ENCODE data around the gene HSF4. TPM values are rescaled to one million over a fixed set of nuclear protein-coding genes. Genes with fewer than 3 reads are reported as not detected.

The HSF4 gene
- total and polyA plus RNA-seq, 3 experiments from 2014 or later, result 11.6 to 13.3 TPM; not detected in 1

GRCh38 chr16:67190041-67190440 is 25.5 kb downstream of the HSF4 start, which contains the start of gene EXOC3L1:
Gene EXOC3L1, minus strand, starts transcription at chr16:67190136. Its CDS starts 460 bp downstream, at chr16:67189676.
- no peak for DNase-seq
- H3K36me3 ChIP-seq (ENCODE audit: insufficient read depth, low read length), result peaks cover 9% of the 10 kb centered on the region
- H3K4me3 ChIP-seq (ENCODE audit: low read length), result no peak within 1 kb of the TSS
- POLR2A ChIA-PET, result no interaction called here
- peak within 1 kb of the TSS in 1 of 7 donors; percentile 13 for H3K4me3 Mint-ChIP-seq
- peaks cover 34% of the 10 kb centered on the region for H3K4me1 ChIP-seq (ENCODE audit: insufficient read depth, low read length)
- no peaks in the 10 kb centered on the region for H3K9me3 ChIP-seq (ENCODE audit: low read length)
- no peak within 1 kb of the TSS for H3K27ac ChIP-seq (ENCODE audit: low read depth, low read length)
- H3K27me3 Mint-ChIP-seq, result peaks cover 0 to 4% of the 10 kb centered on the region in 2 donors
- CTCF ChIA-PET, result interaction anchor here (1.3 to 11.3 kb wide), 2 partner anchors 31 to 172 kb away, joined by 4 to 205 read pairs; partner anchors contain the start of genes B3GNT9, FBXL8, HSF4 and TRADD
- peaks cover 32 to 46% (median 41%) of the 10 kb centered on the region in 3 donors for H3K4me1 Mint-ChIP-seq
- no peaks in the 10 kb centered on the region for H3K9me3 Mint-ChIP-seq
- no peaks in the 10 kb centered on the region for H3K27me3 ChIP-seq (ENCODE audit: insufficient read depth, low read length, poor library complexity, severe bottlenecking)
- H3K27ac Mint-ChIP-seq, result peak within 1 kb of the TSS in 1 of 8 donors; percentile 77
- peaks cover 0 to 24% (median 0%) of the 10 kb centered on the region in 3 donors for H3K36me3 Mint-ChIP-seq

GRCh38 chr16:67190448-67191399 is 26.2 kb downstream of the HSF4 start:
- Histone ChIP-seq H3K36me3 (ENCODE audit: insufficient read depth, low read length) (peaks cover 15% of the 10 kb centered on the region), H3K4me1 (ENCODE audit: insufficient read depth, low read length) (peaks cover 27% of the 10 kb centered on the region), H3K9me3 (ENCODE audit: low read length) (no peaks in the 10 kb centered on the region), H3K27me3 (ENCODE audit: insufficient read depth, low read length, poor library complexity, severe bottlenecking) (no peaks in the 10 kb centered on the region), H3K27ac (ENCODE audit: low read depth, low read length) (no peak overlapping the region), H3K4me3 (ENCODE audit: low read length) (no peak overlapping the region)
- no peak for DNase-seq
- ChIA-PET CTCF (interaction anchor here (1.3 to 11.3 kb wide), 2 partner anchors 32 to 173 kb away, joined by 4 to 205 read pairs; partner anchors contain the start of genes B3GNT9, FBXL8, HSF4 and TRADD), POLR2A (no interaction called here)
- Mint-ChIP-seq H3K4me3 (peak overlapping the region in 5 of 7 donors; percentile 13 to 95 (median 91)), H3K27ac (peak overlapping the region in 1 of 8 donors; percentile 79), H3K27me3 (no peaks in the 10 kb centered on the region), H3K9me3 (no peaks in the 10 kb centered on the region), H3K4me1 (peaks cover 25 to 46% (median 41%) of the 10 kb centered on the region in 3 donors), H3K36me3 (peaks cover 0 to 31% (median 2%) of the 10 kb centered on the region in 3 donors)

GRCh38 chr16:67191411-67191994 is 27.0 kb downstream of the HSF4 start:
- H3K36me3 Mint-ChIP-seq, result peaks cover 4 to 39% (median 7%) of the 10 kb centered on the region in 3 donors
- ChIA-PET POLR2A (no interaction called here), CTCF (interaction anchor here (1.3 to 11.3 kb wide), 2 partner anchors 33 to 174 kb away, joined by 4 to 205 read pairs; partner anchors contain the start of genes B3GNT9, FBXL8, HSF4 and TRADD)
- H3K4me1 Mint-ChIP-seq, result peaks cover 30 to 50% (median 48%) of the 10 kb centered on the region in 3 donors
- H3K4me3 Mint-ChIP-seq, result peak overlapping the region; percentile 84 to 95 (median 91)
- peak overlapping the region; percentile 78 to 94 (median 90) for H3K27ac Mint-ChIP-seq
- no peaks in the 10 kb centered on the region for H3K9me3 Mint-ChIP-seq
- Histone ChIP-seq H3K9me3 (ENCODE audit: low read length) (no peaks in the 10 kb centered on the region), H3K27me3 (ENCODE audit: insufficient read depth, low read length, poor library complexity, severe bottlenecking) (no peaks in the 10 kb centered on the region), H3K4me3 (ENCODE audit: low read length) (peak overlapping the region; percentile 84), H3K27ac (ENCODE audit: low read depth, low read length) (no peak overlapping the region), H3K36me3 (ENCODE audit: insufficient read depth, low read length) (peaks cover 23% of the 10 kb centered on the region), H3K4me1 (ENCODE audit: insufficient read depth, low read length) (peaks cover 24% of the 10 kb centered on the region)
- no peak for DNase-seq
- no peaks in the 10 kb centered on the region for H3K27me3 Mint-ChIP-seq

- Histone ChIP-seq H3K27ac (ENCODE audit: low read depth, low read length) (peak within 1 kb of the TSS; percentile 81), H3K4me1 (ENCODE audit: insufficient read depth, low read length) (peaks cover 24% of the 10 kb centered on the region), H3K36me3 (ENCODE audit: insufficient read depth, low read length) (peaks cover 30% of the 10 kb centered on the region), H3K4me3 (ENCODE audit: low read length) (peak within 1 kb of the TSS; percentile 84), H3K9me3 (ENCODE audit: low read length) (no peaks in the 10 kb centered on the region), H3K27me3 (ENCODE audit: insufficient read depth, low read length, poor library complexity, severe bottlenecking) (no peaks in the 10 kb centered on the region)
- Mint-ChIP-seq H3K4me3 (peak within 1 kb of the TSS; percentile 84 to 95 (median 91)), H3K36me3 (peaks cover 8 to 45% (median 11%) of the 10 kb centered on the region in 3 donors), H3K27ac (peak within 1 kb of the TSS; percentile 79 to 98 (median 94)), H3K27me3 (no peaks in the 10 kb centered on the region), H3K4me1 (peaks cover 34 to 56% (median 52%) of the 10 kb centered on the region in 3 donors), H3K9me3 (no peaks in the 10 kb centered on the region)
- ChIA-PET CTCF (interaction anchor here (0.6 to 1.7 kb wide), 5 partner anchors 29 to 174 kb away, joined by 3 to 8 read pairs (median 3); partner anchors contain the start of gene SLC9A5), POLR2A (interaction anchor here (1.3 to 1.5 kb wide), 2 partner anchors 52 to 164 kb away, joined by 4 to 9 read pairs; no protein-coding TSS in a partner anchor)
- peak; percentile 78 to 90 (median 81) for DNase-seq
Observed at GRCh38 chr16:67191995-67192681, 27.6 kb downstream of the HSF4 start, which contains the start of gene E2F4. Gene E2F4, plus strand, starts transcription at chr16:67192155. Its CDS starts 73 bp downstream, at chr16:67192228.

- DNase-seq, result no peak
- H3K36me3 Mint-ChIP-seq, result peaks cover 8 to 53% (median 11%) of the 10 kb centered on the region in 3 donors
- Histone ChIP-seq H3K36me3 (ENCODE audit: insufficient read depth, low read length) (peaks cover 37% of the 10 kb centered on the region), H3K4me1 (ENCODE audit: insufficient read depth, low read length) (peaks cover 24% of the 10 kb centered on the region), H3K4me3 (ENCODE audit: low read length) (peak overlapping the region; percentile 84), H3K27ac (ENCODE audit: low read depth, low read length) (peak overlapping the region; percentile 81), H3K27me3 (ENCODE audit: insufficient read depth, low read length, poor library complexity, severe bottlenecking) (no peaks in the 10 kb centered on the region), H3K9me3 (ENCODE audit: low read length) (no peaks in the 10 kb centered on the region)
- no peaks in the 10 kb centered on the region for H3K9me3 Mint-ChIP-seq
- ChIA-PET POLR2A (interaction anchor here (1.3 to 1.5 kb wide), 2 partner anchors 52 to 165 kb away, joined by 4 to 9 read pairs; no protein-coding TSS in a partner anchor), CTCF (interaction anchor here (0.6 to 1.7 kb wide), 6 partner anchors 30 to 177 kb away, joined by 3 to 8 read pairs (median 3); partner anchors contain the start of gene SLC9A5)
- H3K4me3 Mint-ChIP-seq, result peak overlapping the region; percentile 84 to 95 (median 91)
- H3K27ac Mint-ChIP-seq, result peak overlapping the region; percentile 79 to 98 (median 92)
- peaks cover 34 to 56% (median 52%) of the 10 kb centered on the region in 3 donors for H3K4me1 Mint-ChIP-seq
- no peaks in the 10 kb centered on the region for H3K27me3 Mint-ChIP-seq
Observed at GRCh38 chr16:67192781-67193361, 28.3 kb downstream of the HSF4 start.

GRCh38 chr16:67193536-67193935 is 29.0 kb downstream of the HSF4 start:
- Histone ChIP-seq H3K27me3 (ENCODE audit: insufficient read depth, low read length, poor library complexity, severe bottlenecking) (no peaks in the 10 kb centered on the region), H3K27ac (ENCODE audit: low read depth, low read length) (peak overlapping the region; percentile 81), H3K9me3 (ENCODE audit: low read length) (no peaks in the 10 kb centered on the region), H3K4me3 (ENCODE audit: low read length) (peak overlapping the region; percentile 84), H3K4me1 (ENCODE audit: insufficient read depth, low read length) (peaks cover 24% of the 10 kb centered on the region), H3K36me3 (ENCODE audit: insufficient read depth, low read length) (peaks cover 42% of the 10 kb centered on the region)
- Mint-ChIP-seq H3K4me3 (peak overlapping the region; percentile 84 to 95 (median 91)), H3K27me3 (no peaks in the 10 kb centered on the region), H3K9me3 (no peaks in the 10 kb centered on the region), H3K27ac (peak overlapping the region in 7 of 8 donors; percentile 79 to 98 (median 92)), H3K4me1 (peaks cover 34 to 62% (median 52%) of the 10 kb centered on the region in 3 donors), H3K36me3 (peaks cover 8 to 59% (median 11%) of the 10 kb centered on the region in 3 donors)
- DNase-seq, result no peak
- ChIA-PET CTCF (interaction anchor here (0.9 to 1.9 kb wide), 4 partner anchors 9 to 177 kb away, joined by 3 to 8 read pairs (median 5); no protein-coding TSS in a partner anchor), POLR2A (interaction anchor here (1.3 to 1.5 kb wide), 2 partner anchors 51 to 165 kb away, joined by 4 to 9 read pairs; no protein-coding TSS in a partner anchor)
